ENCODE data around the gene FAM168A. TPM values are rescaled to one million over a fixed set of nuclear protein-coding genes. Genes with fewer than 3 reads are reported as not detected.

Gene FAM168A, protein sequence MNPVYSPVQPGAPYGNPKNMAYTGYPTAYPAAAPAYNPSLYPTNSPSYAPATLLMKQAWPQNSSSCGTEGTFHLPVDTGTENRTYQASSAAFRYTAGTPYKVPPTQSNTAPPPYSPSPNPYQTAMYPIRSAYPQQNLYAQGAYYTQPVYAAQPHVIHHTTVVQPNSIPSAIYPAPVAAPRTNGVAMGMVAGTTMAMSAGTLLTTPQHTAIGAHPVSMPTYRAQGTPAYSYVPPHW
- 30.1 TPM for polyA plus RNA-seq (2013, experiment 1 of 4)
- 35.3 TPM for polyA plus RNA-seq (2013, experiment 2 of 4)
- polyA plus RNA-seq (2013, experiment 3 of 4), result 25.0 TPM
- polyA plus RNA-seq (2013, experiment 4 of 4), result 30.2 TPM

DNA sequence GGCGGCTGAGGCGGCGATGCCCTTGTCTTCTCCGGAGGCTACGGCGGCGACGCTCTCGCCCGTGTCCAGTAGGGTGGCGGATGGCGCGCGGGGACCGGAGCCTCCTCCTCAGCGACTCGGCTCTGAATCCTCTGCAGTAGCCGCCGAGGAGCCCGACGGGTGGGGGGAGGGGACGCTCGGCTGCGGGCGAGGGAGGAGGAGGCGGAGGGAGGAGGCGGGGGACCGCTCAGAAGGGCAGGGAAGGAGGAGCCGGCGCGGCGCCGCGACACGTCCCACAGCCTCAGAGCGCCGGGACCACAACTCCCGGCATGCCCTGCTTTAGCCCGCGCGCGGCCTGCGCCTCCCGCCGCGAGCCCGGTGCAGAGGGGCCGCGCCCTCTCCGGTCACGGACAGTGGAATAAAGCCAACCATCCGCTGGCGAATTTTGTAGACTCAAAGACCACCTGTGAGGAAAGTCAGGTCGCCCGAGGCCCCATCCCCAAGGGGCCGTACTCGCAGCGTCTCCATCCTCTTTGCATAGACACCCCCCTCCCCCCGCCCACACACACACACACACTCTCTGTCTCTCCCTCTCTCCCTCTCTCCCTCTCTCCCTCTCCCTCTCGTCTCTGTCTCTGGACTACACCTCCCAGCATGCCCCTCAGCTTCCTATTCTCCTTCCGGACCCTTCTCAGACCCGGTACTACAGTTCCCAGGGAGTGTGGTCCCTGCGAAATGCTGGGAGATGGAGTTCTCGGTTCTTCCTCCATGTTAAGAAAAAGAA, at the start of gene FAM168A:
FAM168A (minus strand) TSS at position 157 of the 763 bp plus-strand sequence. CDS start 129,638 bp downstream, outside the sequence.
- H3K36me3 ChIP-seq (ENCODE audit: control insufficient read depth, insufficient read depth, low read length), result no peaks in the 10 kb centered on the region
- H3K4me3 ChIP-seq (ENCODE audit: insufficient read depth, low read depth, low read length), result peak within 1 kb of the TSS; percentile 62
- peaks cover 17% of the 10 kb centered on the region for H3K4me1 ChIP-seq (ENCODE audit: control insufficient read depth, insufficient read depth, low read length)
- no peaks in the 10 kb centered on the region for H3K27me3 ChIP-seq (ENCODE audit: control insufficient read depth, insufficient read depth, low read length, poor library complexity, severe bottlenecking)
- H3K27ac ChIP-seq (ENCODE audit: insufficient read depth, low read depth, low read length, poor library complexity, severe bottlenecking), result peak within 1 kb of the TSS; percentile 88
- H3K9me3 ChIP-seq (ENCODE audit: control insufficient read depth, low read length), result no peaks in the 10 kb centered on the region
- 0% methylated on average over 63 to 64 of the region's 64 CpGs for WGBS, 2 experiments

GRCh38 chr11:73647459-73648100, 49.7 kb upstream of the FAM168A start:
- H3K27me3 ChIP-seq (ENCODE audit: control insufficient read depth, insufficient read depth, low read length, poor library complexity, severe bottlenecking), result no peaks in the 10 kb centered on the region
- no peaks in the 10 kb centered on the region for H3K9me3 ChIP-seq (ENCODE audit: control insufficient read depth, low read length)
- peaks cover 50% of the 10 kb centered on the region for H3K4me1 ChIP-seq (ENCODE audit: control insufficient read depth, insufficient read depth, low read length)
- no peaks in the 10 kb centered on the region for H3K36me3 ChIP-seq (ENCODE audit: control insufficient read depth, insufficient read depth, low read length)
- H3K27ac ChIP-seq (ENCODE audit: insufficient read depth, low read depth, low read length, poor library complexity, severe bottlenecking), result no peak overlapping the region
- no peak overlapping the region for H3K4me3 ChIP-seq (ENCODE audit: insufficient read depth, low read depth, low read length)
- 8 to 10% methylated on average over 23 of the region's 23 CpGs for WGBS, 2 experiments

- 6 to 9% methylated on average over 26 of the region's 26 CpGs for WGBS, 2 experiments
These were observed 48.2 kb upstream of the FAM168A start, which contains the start of gene PLEKHB1 for GRCh38 chr11:73645972-73646631. PLEKHB1 (plus strand) TSS chr11:73646581; CDS start chr11:73646609, 28 bp downstream.

DNA sequence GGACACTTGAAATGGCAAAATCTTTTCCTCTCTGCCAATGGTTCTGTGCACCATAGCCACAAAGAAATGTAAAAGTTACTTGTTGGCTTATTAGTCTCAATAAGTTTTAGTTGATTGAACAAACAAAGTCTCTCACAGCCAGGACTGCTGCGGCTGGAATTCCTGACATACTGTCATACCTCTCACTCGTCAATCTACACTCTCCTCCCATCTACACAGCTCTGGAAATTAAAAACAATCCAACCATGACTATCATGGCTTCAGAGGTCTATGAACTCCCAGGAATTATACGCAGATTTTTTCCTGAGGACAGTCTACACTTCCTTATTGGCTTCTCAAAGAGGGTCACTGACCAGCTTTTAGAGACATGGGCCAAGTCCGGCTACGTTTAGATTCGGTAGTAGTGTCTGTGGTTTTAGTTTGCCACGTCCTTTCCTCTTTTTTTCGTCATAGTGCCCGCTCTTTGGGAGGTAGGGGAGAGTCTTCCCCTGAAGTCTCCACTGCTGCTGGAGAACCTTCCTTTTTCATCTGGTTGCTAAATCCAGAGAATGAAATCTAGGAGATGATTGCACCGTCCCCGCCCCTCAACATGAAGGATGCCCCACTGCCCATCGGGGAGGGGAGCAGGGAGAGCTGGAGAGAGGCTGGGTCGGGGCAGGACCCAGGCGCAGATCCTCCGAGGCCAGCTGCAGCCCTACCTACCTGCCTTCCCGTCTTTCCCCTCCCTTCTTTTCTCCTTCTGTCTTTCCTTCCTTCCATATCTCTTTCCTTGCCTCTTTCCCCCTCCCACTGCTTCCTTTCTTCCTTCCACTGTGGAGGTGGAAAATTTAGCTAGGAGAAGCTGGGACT, 47.4 kb upstream of the FAM168A start:
- no peaks in the 10 kb centered on the region for H3K9me3 ChIP-seq (ENCODE audit: control insufficient read depth, low read length)
- peak overlapping the region; percentile 13 for H3K4me3 ChIP-seq (ENCODE audit: insufficient read depth, low read depth, low read length)
- 41 to 46% methylated on average over 16 of the region's 16 CpGs for WGBS, 2 experiments
- H3K27me3 ChIP-seq (ENCODE audit: control insufficient read depth, insufficient read depth, low read length, poor library complexity, severe bottlenecking), result no peaks in the 10 kb centered on the region
- peaks cover 34% of the 10 kb centered on the region for H3K4me1 ChIP-seq (ENCODE audit: control insufficient read depth, insufficient read depth, low read length)
- peak overlapping the region; percentile 75 for H3K27ac ChIP-seq (ENCODE audit: insufficient read depth, low read depth, low read length, poor library complexity, severe bottlenecking)
- H3K36me3 ChIP-seq (ENCODE audit: control insufficient read depth, insufficient read depth, low read length), result no peaks in the 10 kb centered on the region

More at GRCh38 chr11:73645972-73646631, 48.2 kb upstream of the FAM168A start, which contains the start of gene PLEKHB1:
- Histone ChIP-seq H3K36me3 (ENCODE audit: control insufficient read depth, insufficient read depth, low read length) (no peaks in the 10 kb centered on the region), H3K4me3 (ENCODE audit: insufficient read depth, low read depth, low read length) (peak within 1 kb of the TSS; percentile 13), H3K27me3 (ENCODE audit: control insufficient read depth, insufficient read depth, low read length, poor library complexity, severe bottlenecking) (no peaks in the 10 kb centered on the region), H3K4me1 (ENCODE audit: control insufficient read depth, insufficient read depth, low read length) (peaks cover 36% of the 10 kb centered on the region), H3K27ac (ENCODE audit: insufficient read depth, low read depth, low read length, poor library complexity, severe bottlenecking) (peak within 1 kb of the TSS; percentile 75), H3K9me3 (ENCODE audit: control insufficient read depth, low read length) (no peaks in the 10 kb centered on the region)

DNA sequence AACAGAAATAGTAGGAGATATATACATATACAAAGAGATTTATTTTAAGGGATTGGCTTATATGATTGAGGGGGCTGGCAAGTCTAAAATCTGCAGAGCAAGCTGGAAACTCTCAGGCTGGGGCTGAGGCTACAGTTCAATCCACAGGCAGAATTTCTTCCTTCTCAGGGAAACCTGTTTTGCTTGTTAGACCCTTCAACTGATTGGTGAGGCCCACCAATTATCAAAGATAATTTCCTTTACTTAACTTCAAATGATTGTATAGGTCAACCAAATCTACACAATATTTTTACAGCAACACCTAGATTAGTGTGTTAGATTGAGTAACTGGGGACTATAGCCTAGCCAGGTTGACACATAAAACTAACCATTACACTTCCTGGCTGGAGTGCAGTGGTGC, 43.8 kb upstream of the FAM168A start:
- Histone ChIP-seq H3K36me3 (ENCODE audit: control insufficient read depth, insufficient read depth, low read length) (no peaks in the 10 kb centered on the region), H3K27me3 (ENCODE audit: control insufficient read depth, insufficient read depth, low read length, poor library complexity, severe bottlenecking) (no peaks in the 10 kb centered on the region)

GRCh38 chr11:73640592-73640991, 42.7 kb upstream of the FAM168A start:
- WGBS, 2 experiments, result 86 to 94% methylated on average over 2 of the region's 2 CpGs
- H3K36me3 ChIP-seq (ENCODE audit: control insufficient read depth, insufficient read depth, low read length), result no peaks in the 10 kb centered on the region
- peaks cover 6% of the 10 kb centered on the region for H3K4me1 ChIP-seq (ENCODE audit: control insufficient read depth, insufficient read depth, low read length)
- no peak overlapping the region for H3K27ac ChIP-seq (ENCODE audit: insufficient read depth, low read depth, low read length, poor library complexity, severe bottlenecking)
- H3K9me3 ChIP-seq (ENCODE audit: control insufficient read depth, low read length), result no peaks in the 10 kb centered on the region
- H3K27me3 ChIP-seq (ENCODE audit: control insufficient read depth, insufficient read depth, low read length, poor library complexity, severe bottlenecking), result no peaks in the 10 kb centered on the region
- H3K4me3 ChIP-seq (ENCODE audit: insufficient read depth, low read depth, low read length), result no peak overlapping the region

More for the DNA sequence above, 43.8 kb upstream of the FAM168A start:
- Histone ChIP-seq H3K4me3 (ENCODE audit: insufficient read depth, low read depth, low read length) (no peak overlapping the region), H3K4me1 (ENCODE audit: control insufficient read depth, insufficient read depth, low read length) (peaks cover 16% of the 10 kb centered on the region), H3K27ac (ENCODE audit: insufficient read depth, low read depth, low read length, poor library complexity, severe bottlenecking) (no peak overlapping the region), H3K9me3 (ENCODE audit: control insufficient read depth, low read length) (no peaks in the 10 kb centered on the region)

GRCh38 chr11:73637012-73637411, 39.1 kb upstream of the FAM168A start:
- 88% methylated on average over 1 of the region's 1 CpG for WGBS, 2 experiments
- H3K9me3 ChIP-seq (ENCODE audit: control insufficient read depth, low read length), result no peaks in the 10 kb centered on the region
- H3K4me3 ChIP-seq (ENCODE audit: insufficient read depth, low read depth, low read length), result no peak overlapping the region
- H3K27ac ChIP-seq (ENCODE audit: insufficient read depth, low read depth, low read length, poor library complexity, severe bottlenecking), result no peak overlapping the region
- peaks cover 8% of the 10 kb centered on the region for H3K4me1 ChIP-seq (ENCODE audit: control insufficient read depth, insufficient read depth, low read length)
- H3K27me3 ChIP-seq (ENCODE audit: control insufficient read depth, insufficient read depth, low read length, poor library complexity, severe bottlenecking), result no peaks in the 10 kb centered on the region
- no peaks in the 10 kb centered on the region for H3K36me3 ChIP-seq (ENCODE audit: control insufficient read depth, insufficient read depth, low read length)

DNA sequence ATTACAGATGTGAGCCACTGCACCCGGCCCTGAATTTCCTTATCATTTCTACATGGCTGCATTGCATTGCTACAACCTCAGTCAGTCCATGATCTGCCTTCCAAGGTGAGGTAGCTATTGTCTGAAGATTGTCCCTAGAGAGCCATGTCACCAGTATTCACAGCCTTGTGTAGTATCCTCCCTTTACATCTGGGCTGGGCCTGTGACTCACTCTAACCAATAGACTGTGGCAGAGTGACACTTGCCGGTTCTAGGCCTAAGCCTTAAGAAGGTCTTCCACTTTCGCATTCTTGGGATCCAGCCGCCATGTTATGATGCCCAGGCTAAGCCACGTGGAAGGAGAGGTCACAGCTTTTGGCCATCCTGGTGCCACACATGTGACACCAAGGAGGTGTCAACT, 38.3 kb upstream of the FAM168A start:
- H3K9me3 ChIP-seq (ENCODE audit: control insufficient read depth, low read length), result no peaks in the 10 kb centered on the region
- H3K27ac ChIP-seq (ENCODE audit: insufficient read depth, low read depth, low read length, poor library complexity, severe bottlenecking), result no peak overlapping the region
- H3K36me3 ChIP-seq (ENCODE audit: control insufficient read depth, insufficient read depth, low read length), result no peaks in the 10 kb centered on the region
- WGBS, 2 experiments, result 93 to 94% methylated on average over 5 of the region's 5 CpGs
- no peak overlapping the region for H3K4me3 ChIP-seq (ENCODE audit: insufficient read depth, low read depth, low read length)
- no peaks in the 10 kb centered on the region for H3K27me3 ChIP-seq (ENCODE audit: control insufficient read depth, insufficient read depth, low read length, poor library complexity, severe bottlenecking)
- peaks cover 8% of the 10 kb centered on the region for H3K4me1 ChIP-seq (ENCODE audit: control insufficient read depth, insufficient read depth, low read length)

- 93 to 97% methylated on average over 5 of the region's 5 CpGs for WGBS, 2 experiments
- H3K36me3 ChIP-seq (ENCODE audit: control insufficient read depth, insufficient read depth, low read length), result no peaks in the 10 kb centered on the region
- no peaks in the 10 kb centered on the region for H3K27me3 ChIP-seq (ENCODE audit: control insufficient read depth, insufficient read depth, low read length, poor library complexity, severe bottlenecking)
- H3K4me3 ChIP-seq (ENCODE audit: insufficient read depth, low read depth, low read length), result no peak overlapping the region
- no peak overlapping the region for H3K27ac ChIP-seq (ENCODE audit: insufficient read depth, low read depth, low read length, poor library complexity, severe bottlenecking)
- H3K4me1 ChIP-seq (ENCODE audit: control insufficient read depth, insufficient read depth, low read length), result peaks cover 8% of the 10 kb centered on the region
- H3K9me3 ChIP-seq (ENCODE audit: control insufficient read depth, low read length), result no peaks in the 10 kb centered on the region
These were observed 37.8 kb upstream of the FAM168A start for GRCh38 chr11:73635721-73636120.
